CD14-positive monocyte (primary cell): ENCODE data around the gene PNMA1. TPM values are rescaled to one million over a fixed set of nuclear protein-coding genes. Genes with fewer than 3 reads are reported as not detected.

ENCODE experiments used
- DNase-seq, 3 donors: peaks; one replicate each; pipeline ENCODE4 v3.0.0-alpha.2; 2011 to 2022
- H2AFZ ChIP-seq: 2 replicates; pipeline ENCODE4 v1.6.0; 2012; ENCODE audit warnings: mild to moderate bottlenecking, low read depth, low read length, inconsistent platforms; ENCODE audit not compliant: insufficient read depth, poor library complexity, severe bottlenecking
- H3K27ac ChIP-seq, 2 donors: 1 replicate in 1 of 2; 2 replicates in 1 of 2; pipeline ENCODE4 v1.5.1; 2012 to 2013; ENCODE audit warnings: low read length in 2 of 2, control low read depth in 1 of 2, inconsistent platforms in 1 of 2, low read depth in 1 of 2, mild to moderate bottlenecking in 1 of 2
- H3K27me3 ChIP-seq, 2 donors: one replicate each; pipeline versions ENCODE4 v1.6.0 to v1.6.1; 2011 to 2013; ENCODE audit warnings: low read length in 2 of 2; ENCODE audit not compliant: control insufficient read depth in 2 of 2, insufficient read depth in 2 of 2
- H3K36me3 ChIP-seq, 2 donors: replicated peaks in 1 of 2; 1 replicate in 1 of 2; 2 replicates in 1 of 2; pipeline versions ENCODE4 v1.5.1 to v1.6.1; 2012 to 2013; ENCODE audit warnings: low read length in 2 of 2, control low read depth in 1 of 2, inconsistent platforms in 1 of 2, mild to moderate bottlenecking in 1 of 2; ENCODE audit not compliant: insufficient read depth in 2 of 2, control insufficient read depth in 1 of 2
- H3K4me1 ChIP-seq, 2 donors: 1 replicate in 1 of 2; 2 replicates in 1 of 2; pipeline versions ENCODE4 v1.5.1 to v1.6.1; 2012 to 2013; ENCODE audit warnings: low read length in 2 of 2, control low read depth in 1 of 2, inconsistent platforms in 1 of 2, mild to moderate bottlenecking in 1 of 2, moderate library complexity in 1 of 2; ENCODE audit not compliant: insufficient read depth in 2 of 2, control insufficient read depth in 1 of 2
- H3K4me2 ChIP-seq: replicated peaks from 2 replicates; pipeline ENCODE3; 2012; ENCODE audit warnings: low read length, moderate library complexity, mild to moderate bottlenecking; ENCODE audit not compliant: poor library complexity, severe bottlenecking; ENCODE audit errors: extremely low read depth
- H3K4me3 ChIP-seq, 3 experiments: fragments of 200-600 bp in 1 of 3; sonication (generic) in 1 of 3; replicated peaks in 1 of 3; 1 replicate in 2 of 3; 2 replicates in 1 of 3; pipeline ENCODE4 v1.5.1; 2011 to 2013; ENCODE audit warnings: low read length in 3 of 3, mild to moderate bottlenecking in 3 of 3, control low read depth in 2 of 3, low read depth in 2 of 3, inconsistent platforms in 1 of 3, moderate library complexity in 1 of 3
- H3K79me2 ChIP-seq: 2 replicates; pipeline ENCODE4 v1.6.0; 2012; ENCODE audit warnings: mild to moderate bottlenecking, control low read depth, inconsistent platforms, low read length, moderate library complexity; ENCODE audit not compliant: insufficient read depth
- H3K9ac ChIP-seq: 2 replicates; pipeline ENCODE4 v1.6.0; 2017; ENCODE audit warnings: low read length, mild to moderate bottlenecking; ENCODE audit not compliant: insufficient read depth, poor library complexity, severe bottlenecking
- H3K9me3 ChIP-seq, 2 donors: replicated peaks in 1 of 2; 1 replicate in 1 of 2; 2 replicates in 1 of 2; pipeline versions ENCODE4 v1.5.1 to v1.6.1; 2012 to 2013; ENCODE audit warnings: low read length in 2 of 2, control low read depth in 1 of 2; ENCODE audit not compliant: control insufficient read depth in 1 of 2, insufficient read depth in 1 of 2
- H4K20me1 ChIP-seq: 2 replicates; pipeline ENCODE4 v1.6.0; 2012; ENCODE audit warnings: mild to moderate bottlenecking, low read length, control low read depth, moderate library complexity; ENCODE audit not compliant: insufficient read depth
- H3K27ac Mint-ChIP-seq, 7 donors: one replicate each; pipeline ENCODE4 v1.8.0; 2020; ENCODE audit warnings: mild to moderate bottlenecking in 7 of 7, mixed read lengths in 7 of 7, moderate library complexity in 6 of 7, inconsistent platforms in 2 of 7
- H3K27me3 Mint-ChIP-seq, 3 donors: one replicate each; pipeline ENCODE4 v1.8.0; 2021 to 2022; ENCODE audit warnings: low read depth in 3 of 3, mild to moderate bottlenecking in 3 of 3, mixed read lengths in 3 of 3, moderate library complexity in 3 of 3, inconsistent platforms in 1 of 3
- H3K36me3 Mint-ChIP-seq, 2 donors: one replicate each; pipeline ENCODE4 v1.8.0; 2020; ENCODE audit warnings: mixed read lengths in 2 of 2, inconsistent platforms in 1 of 2, mild to moderate bottlenecking in 1 of 2
- H3K4me1 Mint-ChIP-seq: one replicate; pipeline ENCODE4 v1.8.0; 2020; ENCODE audit warnings: mild to moderate bottlenecking, mixed read lengths
- H3K4me3 Mint-ChIP-seq, 2 donors: one replicate each; pipeline ENCODE4 v1.8.0; 2020; ENCODE audit warnings: mild to moderate bottlenecking in 2 of 2, mixed read lengths in 2 of 2, moderate library complexity in 1 of 2
- H3K9me3 Mint-ChIP-seq, 7 donors: one replicate each; pipeline ENCODE4 v1.8.0; 2020 to 2022; ENCODE audit warnings: mixed read lengths in 7 of 7, mild to moderate bottlenecking in 6 of 7, moderate library complexity in 6 of 7, inconsistent platforms in 2 of 7
- CTCF ChIP-seq: fragments of 200-600 bp; IDR thresholded peaks from one replicate; pipeline ENCODE4 v1.8.0; 2022; ENCODE audit warnings: antibody characterized with exemption, mild to moderate bottlenecking
- whole genome bisulfite sequencing: methylation state at CpG from one replicate; pipeline ENCODE4 v1.1.5; 2013; ENCODE audit warnings: missing lambda C conversion rate; ENCODE audit not compliant: insufficient coverage; 5-methylcytosine and 5-hydroxymethylcytosine counted together
- intact Hi-C, 2 donors: fragments of 100-400 bp; cut with micrococcal nuclease; formaldehyde crosslinking; loops; one replicate each; pipeline versions ENCODE4 v1.15.0 to v1.15.1; 2023
- polyA plus RNA-seq, 3 donors: library from polyadenylated mRNA; depleted of rRNA in 1 of 3; unstranded in 2 of 3; stranded (reverse) in 1 of 3; fragments of 300-500 nt in 2 of 3; fragments of >200 nt in 1 of 3; fragmentation: Illumina TruSeq in 2 of 3; gene quantifications; 1 replicate in 2 of 3; 2 replicates in 1 of 3; pipeline ENCODE4 v1.2.3, GENCODE V29; 2012 to 2021

Gene PNMA1
- polyA plus RNA-seq, 3 donors = 2.4 to 6.4 (median 4.4) TPM

DNA sequence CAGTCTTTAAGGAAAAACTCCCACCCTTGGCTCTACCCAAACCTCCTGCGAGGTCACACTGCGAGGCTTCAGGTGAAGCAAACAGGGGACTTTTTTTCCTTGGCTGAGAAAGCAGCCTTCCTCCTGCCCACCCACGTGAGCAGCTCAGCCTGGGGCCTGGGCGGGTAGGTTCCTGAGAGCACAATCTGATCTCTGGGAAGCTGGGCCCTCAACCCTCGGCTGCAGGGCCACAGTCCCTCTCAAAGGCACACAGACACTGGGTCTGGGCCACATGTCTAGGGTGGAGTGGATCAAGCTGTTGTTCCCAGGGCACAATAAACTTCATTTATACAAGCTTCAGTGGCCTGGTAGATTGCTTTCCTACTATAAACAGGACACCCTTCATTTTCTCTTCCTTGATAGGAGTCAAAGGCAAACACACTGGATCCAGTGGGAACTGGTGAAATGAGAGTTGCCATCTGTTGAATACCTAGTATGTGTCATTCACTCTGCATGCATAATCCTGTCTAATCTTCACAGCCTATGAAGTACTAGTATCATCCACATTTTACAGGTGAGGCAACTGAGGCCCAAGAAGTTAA lies 41.3 kb upstream of the PNMA1 start:
- Histone ChIP-seq H3K9me3 (no peaks in the 10 kb centered on the region), H3K36me3 (no peaks in the 10 kb centered on the region), H3K27ac (peak overlapping the region; percentile 90 to 98), H2AFZ (no peak overlapping the region), H4K20me1 (peaks cover 80% of the 10 kb centered on the region), H3K27me3 (no peaks in the 10 kb centered on the region), H3K4me1 (peaks cover 82 to 90% of the 10 kb centered on the region in 2 donors), H3K4me3 (peak overlapping the region in 1 of 3 experiments; percentile 69), H3K79me2 (peaks cover 87% of the 10 kb centered on the region), H3K9ac (peak overlapping the region; percentile 77), H3K4me2 (peak overlapping the region; percentile 82)
- Mint-ChIP-seq H3K9me3 (no peaks in the 10 kb centered on the region), H3K4me3 (peak overlapping the region; percentile 82 to 84), H3K27ac (peak overlapping the region; percentile 89 to 97 (median 95)), H3K36me3 (peaks cover 18 to 25% of the 10 kb centered on the region in 2 donors), H3K27me3 (peaks cover 0 to 2% (median 0%) of the 10 kb centered on the region in 3 donors), H3K4me1 (peaks cover 83% of the 10 kb centered on the region)
- WGBS = 34% methylated on average over 3 of the region's 5 CpGs
- TF ChIP-seq CTCF = no peak
- DNase-seq = no peak
- intact Hi-C loops = loop anchor here in 1 of 2 donors (1.0 kb wide), 1 partner anchor 10 kb away; no protein-coding TSS in a partner anchor

GRCh38 chr14:73754911-73755360 lies 40.8 kb upstream of the PNMA1 start:
- H3K27me3 Mint-ChIP-seq = peaks cover 0 to 2% (median 0%) of the 10 kb centered on the region in 3 donors

More at GRCh38 chr14:73754911-73755360, 40.8 kb upstream of the PNMA1 start:
- no peak for TF ChIP-seq CTCF
- no peaks in the 10 kb centered on the region for H3K36me3 ChIP-seq
- no peak overlapping the region for H2AFZ ChIP-seq
- peaks cover 93% of the 10 kb centered on the region for H3K79me2 ChIP-seq
- peaks cover 85 to 92% of the 10 kb centered on the region in 2 donors for H3K4me1 ChIP-seq
- Mint-ChIP-seq H3K27ac (peak overlapping the region; percentile 89 to 97 (median 95)), H3K4me3 (peak overlapping the region; percentile 82 to 84), H3K9me3 (no peaks in the 10 kb centered on the region), H3K4me1 (peaks cover 86% of the 10 kb centered on the region), H3K36me3 (peaks cover 18 to 25% of the 10 kb centered on the region in 2 donors)
- no peak for DNase-seq
- no peaks in the 10 kb centered on the region for H3K27me3 ChIP-seq
- WGBS = 25% methylated on average over 5 of the region's 8 CpGs
- no peaks in the 10 kb centered on the region for H3K9me3 ChIP-seq
- intact Hi-C loops = loop anchor here in 1 of 2 donors (5.0 kb wide), 1 partner anchor 72 kb away; no protein-coding TSS in a partner anchor
- peak overlapping the region; percentile 90 to 98 for H3K27ac ChIP-seq
- H3K4me3 ChIP-seq = peak overlapping the region; percentile 4 to 69 (median 23)
- peaks cover 86% of the 10 kb centered on the region for H4K20me1 ChIP-seq
- H3K4me2 ChIP-seq = peak overlapping the region; percentile 82
- H3K9ac ChIP-seq = peak overlapping the region; percentile 77
